Femur (tissue), 1 donor: ENCODE data around the gene FJX1.

ENCODE experiments used
- DNase-seq: peaks from one replicate; pipeline ENCODE4 v3.0.0-alpha.2; 2017

Gene FJX1, protein sequence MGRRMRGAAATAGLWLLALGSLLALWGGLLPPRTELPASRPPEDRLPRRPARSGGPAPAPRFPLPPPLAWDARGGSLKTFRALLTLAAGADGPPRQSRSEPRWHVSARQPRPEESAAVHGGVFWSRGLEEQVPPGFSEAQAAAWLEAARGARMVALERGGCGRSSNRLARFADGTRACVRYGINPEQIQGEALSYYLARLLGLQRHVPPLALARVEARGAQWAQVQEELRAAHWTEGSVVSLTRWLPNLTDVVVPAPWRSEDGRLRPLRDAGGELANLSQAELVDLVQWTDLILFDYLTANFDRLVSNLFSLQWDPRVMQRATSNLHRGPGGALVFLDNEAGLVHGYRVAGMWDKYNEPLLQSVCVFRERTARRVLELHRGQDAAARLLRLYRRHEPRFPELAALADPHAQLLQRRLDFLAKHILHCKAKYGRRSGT

DNA sequence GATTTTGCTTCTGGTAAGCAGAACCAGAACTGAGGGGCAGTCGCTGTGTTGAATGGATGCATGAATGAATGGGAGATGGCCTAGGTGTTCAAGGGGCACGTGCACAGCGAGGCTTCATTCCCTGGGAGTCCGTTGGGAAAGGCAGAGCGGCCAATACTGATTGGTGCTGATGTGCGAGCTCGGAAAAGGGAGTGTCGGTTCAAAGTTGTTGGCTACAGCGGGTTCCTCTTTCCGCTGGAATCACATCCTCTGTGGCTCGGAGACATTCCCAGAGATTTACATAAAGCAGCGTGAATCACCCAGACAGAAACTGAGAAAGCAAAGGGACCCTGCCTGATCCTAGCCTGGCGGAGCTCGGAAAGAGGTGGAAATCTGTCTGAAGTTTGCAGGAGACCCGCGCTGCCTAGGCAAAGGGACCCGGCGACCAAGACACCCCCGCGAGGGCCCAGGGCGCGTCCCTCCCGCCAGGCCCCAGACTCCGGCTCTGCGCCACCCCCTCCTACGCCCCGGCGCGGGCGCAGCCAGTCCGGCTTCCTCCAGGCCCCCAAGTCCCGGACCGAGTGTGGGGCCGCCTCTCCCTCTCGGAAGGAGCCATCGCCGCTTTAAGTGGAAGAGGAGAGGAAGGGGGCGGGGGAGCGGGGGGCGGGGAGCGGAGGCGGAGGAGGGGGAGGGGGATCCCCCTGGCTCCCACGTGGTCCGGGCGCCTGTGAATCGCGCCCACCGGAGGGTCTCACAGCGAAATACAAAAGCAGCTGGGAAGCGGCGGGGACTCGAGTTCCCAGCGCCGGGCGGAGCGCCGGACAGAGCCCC is at the start of gene FJX1:
Gene FJX1, plus strand, starts transcription at position 774 of the 810 bp plus-strand sequence. CDS start 177 bp downstream, outside the sequence.
- DNase-seq, result peak; percentile 89

DNA sequence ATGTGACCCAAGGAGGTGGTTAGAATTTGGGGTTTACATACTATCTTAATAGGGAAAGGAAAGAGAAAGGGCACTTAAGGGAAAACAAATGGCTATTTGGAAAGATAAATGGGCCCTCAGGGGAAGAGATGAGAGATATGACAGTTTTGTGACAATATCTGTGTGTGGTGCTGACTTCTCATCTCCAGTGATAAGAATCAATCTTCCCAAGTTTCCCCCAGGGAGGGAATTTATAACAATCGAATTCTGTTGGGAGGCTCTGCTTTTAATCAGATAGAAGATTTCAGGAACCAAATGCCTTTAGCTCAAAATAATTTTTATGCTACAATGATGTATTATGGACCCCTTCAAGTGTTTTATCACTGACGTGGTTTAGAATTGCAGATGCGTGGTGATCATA is 46.6 kb upstream of the FJX1 start:
- no peak for DNase-seq

DNA sequence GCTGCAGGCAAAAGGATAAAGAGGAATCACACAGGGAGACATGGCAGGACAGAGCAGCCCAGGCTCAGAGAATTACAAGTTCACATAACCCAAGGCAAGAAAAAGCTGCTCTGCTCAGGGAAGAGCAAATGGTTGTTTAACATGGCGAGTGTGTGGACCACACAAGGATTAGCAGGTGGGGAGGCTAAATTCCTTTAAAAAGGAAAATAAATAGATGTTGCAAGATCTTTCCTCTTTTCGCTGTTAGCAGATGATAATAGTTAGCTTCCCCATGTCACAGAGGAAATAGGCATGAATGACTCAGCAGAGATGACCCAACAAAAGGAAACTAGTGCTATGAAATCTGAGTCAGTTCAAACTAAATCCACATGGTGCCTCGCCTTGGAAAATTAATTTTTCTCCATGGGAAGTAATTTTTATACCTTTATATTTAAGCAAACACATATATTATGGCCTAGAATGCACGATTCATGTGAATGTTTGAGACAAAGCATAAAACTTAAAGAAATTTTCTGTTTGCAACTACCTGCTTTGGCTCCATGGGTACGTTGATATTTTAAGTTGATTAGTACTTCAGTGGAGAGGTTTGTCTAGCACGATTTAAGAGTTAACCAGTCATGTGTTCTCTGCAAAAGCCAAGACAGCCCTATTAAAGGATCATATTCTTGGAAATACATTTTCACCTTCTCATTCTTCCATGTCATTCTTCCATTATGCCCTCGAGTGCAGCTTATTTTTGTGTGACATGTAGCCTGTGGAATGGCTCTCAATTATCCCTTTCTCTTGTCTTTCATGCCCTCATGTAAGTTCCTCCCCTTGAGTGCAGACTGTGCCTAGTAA is 38.5 kb upstream of the FJX1 start:
- DNase-seq, result no peak

DNA sequence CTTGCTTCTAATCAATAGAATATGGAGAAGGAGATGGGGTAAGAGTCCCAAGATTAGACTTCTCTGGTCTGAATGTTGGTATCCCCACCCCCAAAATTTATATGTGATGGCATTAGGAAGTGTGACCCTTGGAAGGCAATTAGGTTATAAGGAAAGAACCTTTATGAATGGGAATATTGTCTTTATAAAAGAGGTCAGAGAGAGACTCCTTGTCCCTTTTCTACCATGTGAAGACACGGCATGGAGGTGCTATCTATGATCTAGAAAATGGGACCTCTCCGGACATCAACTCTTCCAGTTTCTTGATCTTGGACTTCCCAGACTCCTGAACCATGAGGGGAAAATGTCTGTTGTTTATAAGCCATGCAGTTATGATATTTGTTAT is 37.9 kb upstream of the FJX1 start:
- no peak for DNase-seq

DNA sequence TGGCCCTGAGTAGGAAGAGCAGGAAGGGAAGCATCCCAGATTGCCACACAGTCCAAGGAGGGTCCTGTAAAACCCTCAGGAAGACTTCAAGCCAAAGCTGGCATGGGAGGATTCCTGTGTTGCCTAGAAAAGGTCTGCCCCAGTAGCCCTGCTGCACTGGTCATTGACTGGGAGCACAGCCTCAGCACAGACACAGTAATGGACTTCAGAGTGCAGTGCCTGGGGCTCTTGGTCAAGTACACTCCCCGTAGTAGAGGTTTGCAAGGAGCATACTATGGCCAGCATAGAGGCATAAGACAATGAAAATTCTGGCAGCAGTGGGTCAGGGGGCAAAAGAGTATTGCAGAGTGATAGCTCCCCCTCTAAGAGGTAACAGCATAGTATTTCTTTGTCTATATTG is 36.2 kb upstream of the FJX1 start:
- no peak for DNase-seq

DNA sequence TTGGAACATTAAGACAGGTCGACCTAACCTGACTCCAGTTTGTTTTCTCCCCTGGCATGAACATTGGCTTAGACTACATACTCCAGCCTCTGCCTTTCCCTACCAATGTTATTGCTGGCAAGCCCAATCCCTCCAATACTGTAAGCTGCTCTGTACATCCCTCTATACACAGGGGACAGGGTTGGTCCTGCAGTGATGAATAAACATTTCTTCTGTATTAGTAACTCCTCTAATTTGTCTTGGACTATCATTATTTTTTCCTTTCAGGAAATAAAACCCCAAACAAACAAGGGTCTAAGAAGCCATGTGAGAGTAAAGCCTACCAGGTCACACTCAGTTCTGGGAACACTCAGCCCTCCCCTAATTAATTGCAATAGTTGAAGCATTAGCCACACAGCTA is 35.1 kb upstream of the FJX1 start:
- no peak for DNase-seq

DNA sequence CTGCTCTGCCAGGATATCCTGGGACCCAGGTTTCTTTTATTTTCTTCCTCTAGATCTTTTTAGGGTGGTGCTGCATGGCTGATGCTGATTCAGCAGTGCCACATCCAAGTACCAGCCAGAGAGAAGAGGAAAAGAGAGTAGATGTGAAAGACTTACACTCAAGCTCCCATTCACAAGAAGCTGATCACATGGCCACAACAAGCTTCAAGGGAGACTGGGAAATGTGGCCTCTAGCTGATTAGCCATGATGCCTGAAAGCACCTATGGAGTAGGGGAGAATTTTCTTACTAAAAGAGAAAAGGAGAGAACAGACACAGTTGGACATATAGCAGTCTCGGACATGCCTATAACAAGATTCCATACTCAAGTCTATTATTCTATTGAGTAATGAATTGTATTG is 34.4 kb upstream of the FJX1 start:
- no peak for DNase-seq

DNA sequence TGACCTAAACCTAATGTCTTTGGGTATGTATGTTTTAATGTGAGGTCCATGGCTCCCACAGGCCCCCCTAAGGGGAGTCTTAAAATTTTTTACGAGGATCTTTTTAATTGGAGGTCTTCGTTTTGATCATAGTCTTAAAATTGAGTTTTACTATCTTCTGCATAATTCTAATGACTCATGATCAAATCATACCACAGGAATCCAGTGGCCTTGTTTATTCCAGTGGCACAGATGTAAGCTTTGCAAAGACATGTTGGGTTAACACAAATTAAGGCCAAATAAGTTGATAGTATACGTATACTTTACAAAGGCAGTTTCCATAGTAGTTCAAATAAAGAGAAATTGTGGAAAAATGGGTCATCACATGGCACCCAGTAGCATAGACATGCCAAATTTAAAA is 33.9 kb upstream of the FJX1 start:
- no peak for DNase-seq

DNA sequence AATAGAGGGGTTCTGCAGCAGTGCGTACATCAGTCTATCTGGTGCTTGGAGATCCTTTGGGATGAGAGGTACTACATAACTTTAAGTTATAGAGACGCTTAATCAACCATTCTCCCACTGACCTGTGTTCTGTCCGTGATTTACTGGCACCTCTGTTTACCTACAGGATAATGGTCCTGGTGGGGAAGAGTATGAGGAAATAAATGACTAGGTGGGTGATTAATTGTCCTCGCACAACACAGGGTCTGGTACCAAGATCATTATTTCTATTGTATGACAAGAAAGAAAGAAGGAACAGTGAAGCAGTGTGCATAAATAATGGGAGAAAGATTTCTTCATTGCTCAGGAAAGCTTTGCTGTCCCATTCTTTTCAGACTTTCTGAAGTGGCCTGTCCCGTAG is 32.8 kb upstream of the FJX1 start:
- no peak for DNase-seq

DNA sequence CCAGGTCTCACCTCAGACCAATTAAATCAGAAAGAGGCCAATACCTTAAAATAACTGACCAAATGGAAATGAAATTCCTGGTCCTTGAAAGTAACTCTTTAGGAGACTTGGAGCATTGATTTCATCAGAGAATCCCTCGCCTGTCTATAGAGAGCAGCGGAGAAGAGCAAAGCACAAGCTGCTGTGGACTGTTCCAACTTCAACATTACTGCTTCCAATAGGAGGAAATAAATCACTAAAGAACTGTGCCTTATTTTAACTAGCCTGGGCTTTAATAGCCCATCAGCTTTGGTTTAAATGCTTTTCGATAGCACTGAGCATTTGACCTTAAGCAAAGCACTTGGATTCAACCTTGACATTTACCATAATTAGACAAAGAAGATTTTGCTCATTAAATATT is 32.0 kb upstream of the FJX1 start:
- DNase-seq, result no peak

DNA sequence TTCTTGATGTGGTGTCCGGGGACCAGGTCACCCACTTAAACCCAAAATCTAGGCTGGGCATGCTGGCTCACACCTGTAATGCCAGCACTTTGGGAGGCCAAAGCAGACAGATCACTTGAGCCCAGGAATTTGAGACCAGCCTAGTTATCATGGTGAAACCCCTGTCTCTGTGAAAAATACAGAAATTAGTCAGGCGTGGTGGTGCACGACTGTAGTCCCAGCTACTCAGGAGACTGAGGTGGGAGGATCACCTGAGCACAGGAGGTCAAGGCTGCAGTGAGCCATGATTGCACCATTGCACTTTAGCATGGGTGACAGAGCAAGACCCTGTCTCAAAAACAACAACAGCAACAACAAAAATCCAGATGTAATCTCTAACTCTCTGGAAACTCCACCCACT is 30.3 kb upstream of the FJX1 start:
- no peak for DNase-seq

DNA sequence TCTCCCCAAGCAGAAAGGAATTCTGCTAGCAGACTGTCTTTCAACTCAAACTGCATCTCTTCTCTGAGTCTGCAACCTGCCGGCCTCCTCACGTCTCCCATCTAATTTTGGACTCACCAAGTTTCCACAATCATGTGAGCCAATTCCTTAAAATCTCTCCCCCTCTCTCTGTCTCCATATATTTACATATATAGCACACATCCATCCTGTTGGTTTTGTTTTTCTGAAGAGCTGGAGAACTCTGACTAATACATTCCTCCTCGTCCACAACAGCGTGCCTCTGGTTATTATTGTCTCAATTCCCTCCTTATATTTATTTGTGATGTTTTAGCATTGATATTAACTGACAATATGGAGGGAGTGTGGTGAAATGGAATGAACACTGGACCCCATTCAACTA is 29.6 kb upstream of the FJX1 start:
- DNase-seq, result no peak

DNA sequence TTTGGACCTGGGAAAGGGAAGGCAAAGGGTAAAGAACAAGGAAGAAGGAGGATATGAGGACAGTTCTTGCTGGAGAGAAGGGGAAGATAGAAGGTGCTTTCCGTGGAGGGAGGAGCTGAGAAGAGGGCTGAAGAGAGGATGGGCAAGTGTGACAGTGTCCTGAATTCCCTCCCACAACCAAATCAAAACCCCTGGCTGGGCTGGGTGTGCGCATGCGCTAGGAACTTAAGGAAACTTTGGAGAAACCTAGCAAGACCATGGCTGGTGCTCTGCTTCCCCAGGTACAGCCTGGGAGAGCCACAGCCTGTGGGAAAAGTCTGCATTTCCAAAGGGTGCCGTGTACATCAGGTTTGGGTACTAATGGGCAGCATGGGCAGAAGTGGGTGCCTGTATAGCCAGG is 29.0 kb upstream of the FJX1 start:
- DNase-seq, result no peak

DNA sequence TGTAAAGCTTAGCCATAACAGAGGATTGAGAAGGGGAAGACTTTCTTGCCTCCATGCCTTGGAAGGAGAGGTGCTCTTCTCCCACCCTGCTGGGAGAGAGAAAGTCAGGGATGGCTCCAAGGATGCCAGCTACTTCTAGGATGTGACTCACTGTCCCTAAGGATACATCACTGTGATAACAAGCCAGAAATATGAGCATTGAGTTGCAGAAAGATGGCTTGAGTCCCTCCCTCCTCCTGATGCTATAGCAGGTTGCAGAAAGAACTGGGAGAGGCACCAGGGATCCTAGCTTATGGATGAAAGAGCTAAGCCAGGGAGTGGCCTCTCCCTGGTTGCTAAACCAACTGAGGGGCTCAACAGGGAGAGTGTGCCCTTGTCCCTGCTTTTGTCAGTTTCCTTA is 27.8 kb upstream of the FJX1 start:
- no peak for DNase-seq

DNA sequence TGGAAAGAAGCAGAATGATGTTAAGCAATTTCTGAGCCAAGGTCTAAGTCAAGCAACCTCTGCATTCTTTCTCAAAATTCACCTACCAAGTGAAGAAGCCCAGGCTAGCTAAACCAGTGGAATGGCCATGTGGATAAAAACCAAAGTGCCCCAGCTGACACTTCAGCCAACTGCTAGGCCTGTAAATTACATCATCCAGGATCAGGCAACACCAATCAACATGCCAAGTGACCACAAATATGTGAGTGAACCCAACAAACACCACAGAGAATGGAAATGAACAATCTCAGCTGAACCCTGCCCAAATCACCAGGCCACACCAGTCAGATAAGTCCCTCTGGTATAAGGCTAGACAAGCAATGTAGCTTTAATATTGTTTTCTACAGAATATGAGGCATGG is 25.1 kb upstream of the FJX1 start:
- DNase-seq, result no peak

DNA sequence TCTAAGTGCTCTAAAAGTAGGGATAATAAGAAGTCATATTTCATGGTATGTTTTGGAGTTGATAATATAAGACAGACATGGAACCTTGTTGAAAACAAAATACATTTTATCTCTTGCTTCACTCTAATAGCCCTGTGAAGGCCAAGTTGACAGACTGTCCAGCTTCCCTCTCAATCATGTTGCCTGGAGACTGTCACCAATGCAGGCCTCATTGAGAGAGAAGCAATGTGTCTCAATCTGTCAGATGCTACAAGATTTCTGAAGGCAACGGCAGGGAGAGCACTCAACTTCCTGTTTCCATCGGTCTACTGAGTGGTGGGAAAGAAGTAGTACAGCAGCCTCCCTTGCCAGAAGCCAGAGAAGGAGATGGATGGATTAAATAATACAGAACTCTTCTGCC is 23.6 kb upstream of the FJX1 start:
- no peak for DNase-seq

DNA sequence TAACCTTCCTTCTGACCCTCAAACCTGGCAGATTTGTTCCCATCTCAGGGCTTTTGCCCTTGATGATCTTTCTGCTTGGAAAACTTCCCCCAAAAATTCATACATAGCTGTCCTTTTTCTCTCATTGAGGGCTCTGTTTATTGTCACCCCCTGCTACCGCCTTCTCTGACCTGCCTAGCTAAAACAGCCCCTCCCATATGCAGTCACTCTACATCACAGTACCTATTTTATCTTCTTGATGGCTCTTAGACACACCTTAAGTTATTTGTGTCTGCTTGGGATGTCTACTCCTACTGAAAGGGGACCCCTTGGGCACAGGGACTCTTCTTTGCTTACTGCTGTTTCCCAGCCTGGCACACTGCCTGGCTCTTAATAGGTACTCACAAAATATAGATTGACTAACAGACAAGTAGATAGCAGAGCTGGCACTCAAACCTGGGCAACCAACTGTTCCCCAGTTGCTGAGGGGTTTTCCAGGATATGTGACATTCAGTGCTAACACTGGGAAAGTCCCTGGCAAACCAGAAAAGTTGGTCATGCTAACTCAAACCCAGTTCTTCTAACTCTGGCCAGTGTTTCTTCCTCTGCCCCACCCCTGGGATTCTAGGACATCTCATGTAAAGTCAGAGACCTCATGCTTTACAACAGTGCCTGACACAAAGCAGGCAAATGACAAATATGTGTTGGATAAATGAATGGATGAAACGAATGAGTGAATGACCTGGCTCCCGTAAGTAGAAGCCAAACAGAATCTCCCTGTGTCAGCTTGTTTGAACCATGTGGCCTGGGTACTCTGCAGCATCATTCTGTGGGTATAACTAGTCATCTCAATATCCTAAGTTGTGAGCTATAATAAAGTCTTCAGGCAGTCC is 19.8 kb upstream of the FJX1 start:
- no peak for DNase-seq

DNA sequence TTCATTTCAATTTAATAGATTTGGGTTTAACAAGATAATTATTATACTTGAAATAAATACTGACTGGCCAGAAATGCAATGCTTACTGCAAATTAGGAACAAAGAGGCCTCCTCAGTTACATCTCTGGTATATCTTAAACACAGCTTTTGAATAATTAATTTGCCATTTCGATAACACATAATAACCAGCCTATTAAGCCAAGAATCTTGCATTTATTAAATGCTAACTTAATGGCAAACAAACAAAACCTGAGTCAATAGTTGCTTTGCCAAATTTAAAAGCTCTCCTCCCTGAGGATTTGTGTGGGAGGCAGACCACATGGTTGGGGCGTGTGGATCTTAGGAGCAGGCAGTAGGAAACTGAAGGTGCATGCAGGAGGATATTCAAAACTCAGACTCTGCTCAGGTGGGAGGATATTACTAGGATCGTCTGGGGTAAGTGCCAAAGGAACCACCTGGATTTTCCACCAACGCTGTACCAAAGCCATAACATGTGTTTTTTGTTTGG is 17.9 kb upstream of the FJX1 start:
- no peak for DNase-seq

DNA sequence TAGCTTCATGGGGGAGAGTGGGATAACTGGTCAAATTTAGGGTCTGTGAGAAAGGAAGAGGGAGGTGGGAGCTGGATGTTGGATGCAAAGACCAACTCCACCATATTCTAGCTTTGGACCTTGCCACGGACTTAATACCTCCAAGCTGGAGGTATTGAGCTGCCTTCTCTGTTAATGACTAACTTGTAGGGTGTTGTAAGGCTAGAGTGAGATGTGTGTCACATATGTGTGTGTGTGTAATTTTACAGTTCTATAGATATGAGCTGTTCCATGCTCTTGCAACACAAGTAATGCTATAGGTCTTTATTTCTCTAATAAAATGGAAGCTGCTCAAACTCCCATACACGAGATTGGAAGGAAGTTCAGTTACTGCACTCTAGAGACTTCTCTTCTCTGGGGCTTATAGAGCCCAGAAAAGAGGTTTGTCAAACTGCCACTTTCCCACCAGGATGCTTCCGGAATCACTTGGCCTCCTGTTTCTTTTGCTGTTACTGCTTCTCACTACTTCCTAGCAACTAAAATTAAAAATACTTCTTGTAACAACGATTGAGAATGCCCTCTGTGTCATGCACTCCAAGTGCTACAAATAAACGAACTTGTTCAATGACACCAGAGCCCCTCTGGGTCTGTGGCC is 16.0 kb upstream of the FJX1 start:
- no peak for DNase-seq

DNA sequence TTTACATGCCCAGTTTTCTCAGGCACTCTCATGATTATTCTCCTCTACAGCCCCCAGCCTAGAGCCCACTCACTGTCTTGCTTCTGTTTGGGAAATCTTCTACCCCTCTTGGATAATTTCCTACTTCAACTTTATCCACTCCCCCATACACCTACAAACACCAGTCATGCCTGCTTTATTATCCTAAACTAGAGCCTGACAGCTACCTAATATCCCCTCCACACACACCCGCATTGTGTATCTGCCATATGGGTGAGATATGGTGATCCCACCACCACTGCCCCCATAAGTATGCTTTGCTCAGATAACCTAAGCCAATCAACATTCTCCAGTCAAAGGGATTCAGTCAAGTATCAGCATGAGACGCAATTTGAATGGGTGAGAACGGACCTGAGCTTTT is 15.3 kb upstream of the FJX1 start:
- no peak for DNase-seq

DNA sequence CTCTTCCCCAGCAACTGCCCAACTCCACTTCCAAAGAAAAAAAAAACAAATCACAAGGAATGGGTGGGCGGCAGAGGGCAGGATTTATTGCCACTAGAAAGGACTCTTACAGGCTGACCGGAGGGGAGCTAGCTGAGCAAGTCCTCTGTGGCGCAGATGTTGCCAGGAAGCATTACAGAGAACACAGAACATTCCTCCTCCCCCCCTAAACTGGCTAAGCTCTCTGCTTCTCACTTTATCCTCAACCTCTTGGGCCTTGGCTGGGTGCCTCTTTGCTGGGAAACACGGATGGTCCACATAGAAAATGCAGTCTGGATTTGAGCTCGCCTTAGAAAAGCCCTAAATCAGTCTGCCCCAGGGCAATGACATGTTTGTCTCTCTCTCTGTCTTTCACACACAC is 12.6 kb upstream of the FJX1 start:
- peak; percentile 85 for DNase-seq

DNA sequence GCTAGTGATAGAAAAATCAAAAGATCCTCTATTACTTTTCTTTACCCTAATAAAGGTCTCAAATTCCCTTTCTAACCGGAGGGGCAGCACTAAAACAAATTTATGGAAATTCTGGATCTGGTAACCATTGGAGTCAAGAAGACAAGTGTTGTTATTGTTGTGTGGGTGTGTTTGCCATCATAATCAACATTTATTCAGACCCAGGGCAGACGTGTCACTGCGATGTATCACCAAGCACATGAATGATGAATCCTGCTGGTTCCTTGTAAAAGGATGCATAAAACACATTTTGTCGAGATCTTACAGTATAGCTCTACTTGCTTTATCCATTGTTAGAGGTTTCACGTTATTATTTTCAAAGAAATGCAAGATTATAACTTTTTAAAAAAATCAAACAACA is 12.1 kb upstream of the FJX1 start:
- no peak for DNase-seq
